B cell (primary cell): ENCODE results near the gene HLA-DQA1.

ENCODE experiments used
- CTCF ChIP-seq: fragments of 200-600 bp; IDR thresholded peaks from one replicate; pipeline ENCODE4 v1.8.0; 2022; ENCODE audit warnings: antibody characterized with exemption, mild to moderate bottlenecking
- EZH2 ChIP-seq: IDR thresholded peaks from 2 replicates; pipeline ENCODE4 v1.6.1; 2012; ENCODE audit warnings: borderline replicate concordance, low read depth, mild to moderate bottlenecking, moderate library complexity, low read length; ENCODE audit not compliant: insufficient read depth, poor library complexity, severe bottlenecking

- TF ChIP-seq CTCF: no peak
- no peak for TF ChIP-seq EZH2
Observed at GRCh38 chr6:32610682-32611296, 26.4 kb upstream of the HLA-DQA1 start.
